Erythroblast (primary cell): ENCODE data around the gene IGLL5.

Source experiments
- GATA1 ChIP-seq: IDR thresholded peaks from 2 replicates; pipeline ENCODE4 v1.6.1; 2011; ENCODE audit warnings: low read depth, mild to moderate bottlenecking, control low read depth, low read length, moderate library complexity
- POLR2A ChIP-seq: IDR thresholded peaks from 2 replicates; pipeline ENCODE4 v1.6.1; 2011; ENCODE audit warnings: mild to moderate bottlenecking, low read length

- TF ChIP-seq POLR2A (no peak), GATA1 (no peak)
Measured at GRCh38 chr22:22877523-22878210, 9.9 kb upstream of the IGLL5 start.
